ENCODE data around the gene SGCA. TPM values are rescaled to one million over a fixed set of nuclear protein-coding genes. Genes with fewer than 3 reads are reported as not detected.

Gene SGCA
- total and polyA plus RNA-seq, 2 of the 13 experiments (the other 11 are each of a cell fraction or from before 2014, with no cell fraction given): not detected

- TF ChIP-seq ZNF552 (CRISPR knock-in tag; IDR thresholded peaks at IDR 0.05; ENCODE audit: borderline replicate concordance) (no peak), ZNF142 (CRISPR knock-in tag; IDR thresholded peaks at IDR 0.05) (no peak)
These were observed 44.7 kb downstream of the SGCA start (continued) for GRCh38 chr17:50210240-50211225.

GRCh38 chr17:50211249-50212120 is 45.7 kb downstream of the SGCA start:
- H2AFZ ChIP-seq (ENCODE audit: low read length): no peak overlapping the region
- ChIA-PET POLR2A (no interaction called here), CTCF (ENCODE audit: low intra/inter-chr PET ratio, low total read pairs) (interaction anchor here (0.6 to 2.0 kb wide), 2 partner anchors 11 to 16 kb away, joined by 3 to 11 read pairs; no protein-coding TSS in a partner anchor)
- no peak overlapping the region for H3K4me3 ChIP-seq (replicated peaks in 1 of 3; ENCODE audit: insufficient read depth in 1 of 3, low read depth in 2 of 3, low read length in 3 of 3)
- ATAC-seq (no peak), DNase-seq (ENCODE audit: low spot score) (no peak), FAIRE-seq (no peak)
- H3K9ac ChIP-seq (ENCODE audit: insufficient read depth, low read depth, low read length): no peak overlapping the region
- peaks cover 2 to 47% of the 10 kb centered on the region in 2 experiments; a peak in 4 of 5 replicates for H3K27me3 ChIP-seq (ENCODE audit: control insufficient read depth in 1 of 2, insufficient read depth in 2 of 2, low read length in 2 of 2)
- no peaks in the 10 kb centered on the region for H3K79me2 ChIP-seq (ENCODE audit: insufficient read depth, low read length)
- H3K27ac ChIP-seq (ENCODE audit: extremely low read length, insufficient read depth, low read length): no peak overlapping the region
- no TSS peak for BruUV-seq (replicated peaks)
- intact Hi-C loops (cut with micrococcal nuclease; ENCODE audit: unreplicated experiment) (no loop called here), in situ Hi-C loops (cut with HindIII; ENCODE audit: extremely low pct_ligation_motif_present, low pct_unique_long_range_greater_than_20kb) (no loop called here)
- no peaks in the 10 kb centered on the region for H3K9me3 ChIP-seq (ENCODE audit: low read length)
- peak overlapping the region; percentile 46; the same call in 1 of the 2 replicates for H3K4me2 ChIP-seq (ENCODE audit: low read depth, low read length)
- TF ChIP-seq ARID4A (CRISPR knock-in tag; IDR thresholded peaks at IDR 0.05; ENCODE audit: borderline replicate concordance): no peak
- TF ChIP-seq ZNF180 (CRISPR knock-in tag; IDR thresholded peaks at IDR 0.05; ENCODE audit: borderline replicate concordance, low read depth): no peak
- TF ChIP-seq XRCC5 (optimal IDR thresholded peaks at IDR 0.05; ENCODE audit: low read length): peak; percentile 12
- no peak for TF ChIP-seq JUNB (CRISPR knock-in tag; IDR thresholded peaks at IDR 0.05; ENCODE audit: borderline replicate concordance)
- TF ChIP-seq RARA (CRISPR knock-in tag; IDR thresholded peaks at IDR 0.05): 0 out of 2 replicates have a peak, but pooled peaks have one; percentile 22
- no peak for TF ChIP-seq ZBTB1 (CRISPR knock-in tag; IDR thresholded peaks at IDR 0.05; ENCODE audit: borderline replicate concordance)
- TF ChIP-seq BCL6 (CRISPR knock-in tag; IDR thresholded peaks at IDR 0.05): peak; percentile 72
- WGBS (ENCODE audit: low lambda C conversion rate): 38% methylated on average over 9 of the region's 9 CpGs
- H4K20me1 ChIP-seq (ENCODE audit: insufficient read depth, low read length): no peaks in the 10 kb centered on the region
- H3K4me1 ChIP-seq (ENCODE audit: insufficient read depth, low read length): peaks cover 61% of the 10 kb centered on the region
- H3K36me3 ChIP-seq (replicated peaks in 1 of 2; ENCODE audit: control insufficient read depth in 1 of 2, insufficient read depth in 2 of 2, low read length in 2 of 2): no peaks in the 10 kb centered on the region
